ENCODE results near the gene THTPA.

THTPA gene

GRCh38 chr14:23518709-23519108 is 37.4 kb upstream of the THTPA start:
- no peak for DNase-seq (ENCODE audit: low spot score)
- in situ Hi-C loops (cut with MboI; ENCODE audit: low sequenced_read_pairs, unreplicated experiment): no loop called here
- no peak for TF ChIP-seq CTCF (IDR thresholded peaks at IDR 0.05; ENCODE audit: borderline replicate concordance, control extremely low read depth, extremely low read depth, insufficient read depth, missing control alignments)

- in situ Hi-C loops (cut with MboI; ENCODE audit: low sequenced_read_pairs, unreplicated experiment): no loop called here
- no peak for TF ChIP-seq CTCF (IDR thresholded peaks at IDR 0.05; ENCODE audit: borderline replicate concordance, control extremely low read depth, extremely low read depth, insufficient read depth, missing control alignments)
- DNase-seq (ENCODE audit: low spot score): no peak
Observed at GRCh38 chr14:23520899-23521533, 35.1 kb upstream of the THTPA start.

GRCh38 chr14:23521785-23522640 is 34.1 kb upstream of the THTPA start:
- no peak for DNase-seq (ENCODE audit: low spot score)
- TF ChIP-seq CTCF (IDR thresholded peaks at IDR 0.05; ENCODE audit: borderline replicate concordance, control extremely low read depth, extremely low read depth, insufficient read depth, missing control alignments): no peak
- in situ Hi-C loops (cut with MboI; ENCODE audit: low sequenced_read_pairs, unreplicated experiment): no loop called here

- no peak for TF ChIP-seq CTCF (IDR thresholded peaks at IDR 0.05; ENCODE audit: borderline replicate concordance, control extremely low read depth, extremely low read depth, insufficient read depth, missing control alignments)
- DNase-seq (ENCODE audit: low spot score): no peak
Observed at GRCh38 chr14:23522643-23523198, 33.4 kb upstream of the THTPA start.

DNA sequence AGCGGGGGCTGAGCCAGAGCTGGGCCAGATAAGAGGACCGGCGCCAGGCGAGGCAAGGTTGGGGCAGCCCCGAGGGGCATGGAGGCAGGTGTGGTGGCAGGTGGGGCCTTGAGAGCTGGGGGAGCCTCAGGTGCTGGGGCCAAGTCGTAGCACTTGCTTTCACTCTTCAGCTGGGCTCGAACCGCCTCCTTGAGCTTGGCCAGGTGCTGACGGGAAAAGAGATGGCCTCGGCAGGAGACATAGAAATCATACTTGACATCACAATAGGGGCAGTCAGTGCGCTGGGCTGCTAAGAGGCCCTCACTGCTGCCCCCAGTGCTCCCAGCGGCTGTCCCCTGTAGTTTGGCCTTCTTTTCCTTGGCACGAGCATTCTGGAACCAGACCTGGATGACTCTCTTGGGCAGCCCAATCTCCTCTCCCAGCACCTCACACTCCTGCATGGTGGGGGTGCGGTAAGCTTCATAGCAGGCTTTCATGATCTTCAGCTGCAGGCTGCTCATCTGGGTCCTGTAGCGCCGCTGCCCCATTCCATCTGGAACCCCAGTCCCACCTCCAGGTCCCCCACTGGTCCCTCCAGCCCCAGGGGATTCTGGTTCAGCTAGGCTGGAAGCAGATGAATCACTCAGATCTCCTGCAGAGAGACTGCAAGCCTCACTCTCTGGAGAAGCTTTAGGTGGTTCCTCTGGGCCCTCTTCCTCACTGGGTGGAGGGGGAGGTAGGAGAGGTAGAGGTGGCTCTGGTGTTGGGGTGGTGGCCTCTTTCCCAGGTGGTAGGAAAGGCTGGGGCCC is 32.6 kb upstream of the THTPA start:
- in situ Hi-C loops (cut with MboI; ENCODE audit: low sequenced_read_pairs, unreplicated experiment): no loop called here
- DNase-seq (ENCODE audit: low spot score): no peak
- TF ChIP-seq CTCF (IDR thresholded peaks at IDR 0.05; ENCODE audit: borderline replicate concordance, control extremely low read depth, extremely low read depth, insufficient read depth, missing control alignments): no peak

More at GRCh38 chr14:23522643-23523198, 33.4 kb upstream of the THTPA start:
- in situ Hi-C loops (cut with MboI; ENCODE audit: low sequenced_read_pairs, unreplicated experiment): no loop called here

DNA sequence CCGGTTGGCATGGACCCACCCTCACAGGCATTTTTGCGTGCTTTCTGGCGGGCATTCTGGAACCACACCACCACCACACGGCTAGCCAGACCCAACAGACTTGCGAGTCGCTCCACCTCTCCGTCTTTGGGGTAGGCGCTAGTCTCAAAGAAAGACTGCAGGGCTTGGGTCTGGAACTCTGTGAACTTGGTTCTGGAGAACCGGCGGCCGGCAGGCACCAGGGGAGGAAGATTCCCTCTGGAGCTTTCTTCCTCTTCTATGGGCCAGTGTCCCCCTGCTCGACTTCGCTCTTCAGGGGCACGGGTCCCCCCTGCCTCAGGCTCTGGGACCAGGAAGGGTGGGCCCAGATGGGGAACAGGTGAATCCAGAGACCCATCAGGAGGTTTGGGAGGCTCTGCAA is 31.1 kb upstream of the THTPA start:
- in situ Hi-C loops (cut with MboI; ENCODE audit: low sequenced_read_pairs, unreplicated experiment): no loop called here
- TF ChIP-seq CTCF (IDR thresholded peaks at IDR 0.05; ENCODE audit: borderline replicate concordance, control extremely low read depth, extremely low read depth, insufficient read depth, missing control alignments): no peak
- no peak for DNase-seq (ENCODE audit: low spot score)

All from GM13976 (cell line).